ENCODE results near the gene TIMMDC1. TPM values are rescaled to one million over a fixed set of nuclear protein-coding genes. Genes with fewer than 3 reads are reported as not detected.

TIMMDC1 gene
- total and polyA plus RNA-seq, 2 of the 13 experiments (the other 11 are each of a cell fraction or from before 2014, with no cell fraction given), result 50.0 to 77.8 TPM

GRCh38 chr3:119498186-119499011, at the start of gene TIMMDC1 (continued):
- TF ChIP-seq, protein P1, sequence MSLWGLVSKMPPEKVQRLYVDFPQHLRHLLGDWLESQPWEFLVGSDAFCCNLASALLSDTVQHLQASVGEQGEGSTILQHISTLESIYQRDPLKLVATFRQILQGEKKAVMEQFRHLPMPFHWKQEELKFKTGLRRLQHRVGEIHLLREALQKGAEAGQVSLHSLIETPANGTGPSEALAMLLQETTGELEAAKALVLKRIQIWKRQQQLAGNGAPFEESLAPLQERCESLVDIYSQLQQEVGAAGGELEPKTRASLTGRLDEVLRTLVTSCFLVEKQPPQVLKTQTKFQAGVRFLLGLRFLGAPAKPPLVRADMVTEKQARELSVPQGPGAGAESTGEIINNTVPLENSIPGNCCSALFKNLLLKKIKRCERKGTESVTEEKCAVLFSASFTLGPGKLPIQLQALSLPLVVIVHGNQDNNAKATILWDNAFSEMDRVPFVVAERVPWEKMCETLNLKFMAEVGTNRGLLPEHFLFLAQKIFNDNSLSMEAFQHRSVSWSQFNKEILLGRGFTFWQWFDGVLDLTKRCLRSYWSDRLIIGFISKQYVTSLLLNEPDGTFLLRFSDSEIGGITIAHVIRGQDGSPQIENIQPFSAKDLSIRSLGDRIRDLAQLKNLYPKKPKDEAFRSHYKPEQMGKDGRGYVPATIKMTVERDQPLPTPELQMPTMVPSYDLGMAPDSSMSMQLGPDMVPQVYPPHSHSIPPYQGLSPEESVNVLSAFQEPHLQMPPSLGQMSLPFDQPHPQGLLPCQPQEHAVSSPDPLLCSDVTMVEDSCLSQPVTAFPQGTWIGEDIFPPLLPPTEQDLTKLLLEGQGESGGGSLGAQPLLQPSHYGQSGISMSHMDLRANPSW (CRISPR knock-in tag; IDR thresholded peaks at IDR 0.05; ENCODE audit: borderline replicate concordance), result peak; percentile 87
- peak; percentile 47; the same call in 1 of the 2 replicates for TF ChIP-seq HNF4G (IDR thresholded peaks at IDR 0.05; ENCODE audit: borderline replicate concordance, low read depth, low read length)
- no peak; the same call in 1 of the 2 replicates for TF ChIP-seq HNF4G (CRISPR knock-in tag; IDR thresholded peaks at IDR 0.05; ENCODE audit: borderline replicate concordance, low read depth)
- TF ChIP-seq ZNF547 (CRISPR knock-in tag; IDR thresholded peaks at IDR 0.05), result peak; percentile 45; the same call in 1 of the 2 replicates
- TF ChIP-seq ZNF784 (CRISPR knock-in tag; IDR thresholded peaks at IDR 0.05; ENCODE audit: borderline replicate concordance), result peak; percentile 62; the same call in 1 of the 2 replicates
- TF ChIP-seq, protein P2, sequence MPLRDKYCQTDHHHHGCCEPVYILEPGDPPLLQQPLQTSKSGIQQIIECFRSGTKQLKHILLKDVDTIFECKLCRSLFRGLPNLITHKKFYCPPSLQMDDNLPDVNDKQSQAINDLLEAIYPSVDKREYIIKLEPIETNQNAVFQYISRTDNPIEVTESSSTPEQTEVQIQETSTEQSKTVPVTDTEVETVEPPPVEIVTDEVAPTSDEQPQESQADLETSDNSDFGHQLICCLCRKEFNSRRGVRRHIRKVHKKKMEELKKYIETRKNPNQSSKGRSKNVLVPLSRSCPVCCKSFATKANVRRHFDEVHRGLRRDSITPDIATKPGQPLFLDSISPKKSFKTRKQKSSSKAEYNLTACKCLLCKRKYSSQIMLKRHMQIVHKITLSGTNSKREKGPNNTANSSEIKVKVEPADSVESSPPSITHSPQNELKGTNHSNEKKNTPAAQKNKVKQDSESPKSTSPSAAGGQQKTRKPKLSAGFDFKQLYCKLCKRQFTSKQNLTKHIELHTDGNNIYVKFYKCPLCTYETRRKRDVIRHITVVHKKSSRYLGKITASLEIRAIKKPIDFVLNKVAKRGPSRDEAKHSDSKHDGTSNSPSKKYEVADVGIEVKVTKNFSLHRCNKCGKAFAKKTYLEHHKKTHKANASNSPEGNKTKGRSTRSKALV (CRISPR knock-in tag; IDR thresholded peaks at IDR 0.05), result no peak
- TF ChIP-seq ZNF674 (CRISPR knock-in tag; IDR thresholded peaks at IDR 0.05; ENCODE audit: low read depth), result no peak
- TF ChIP-seq ZSCAN22 (CRISPR knock-in tag; IDR thresholded peaks at IDR 0.05), result no peak
- 0 out of 2 replicates have a peak, but pooled peaks have one; percentile 38 for TF ChIP-seq ZNF788 (CRISPR knock-in tag; IDR thresholded peaks at IDR 0.05; ENCODE audit: borderline replicate concordance)
- TF ChIP-seq SOX6 (IDR thresholded peaks at IDR 0.05), result no peak
- TF ChIP-seq SOX6 (CRISPR knock-in tag; IDR thresholded peaks at IDR 0.05), result peak; percentile 62
- TF ChIP-seq, protein P3, sequence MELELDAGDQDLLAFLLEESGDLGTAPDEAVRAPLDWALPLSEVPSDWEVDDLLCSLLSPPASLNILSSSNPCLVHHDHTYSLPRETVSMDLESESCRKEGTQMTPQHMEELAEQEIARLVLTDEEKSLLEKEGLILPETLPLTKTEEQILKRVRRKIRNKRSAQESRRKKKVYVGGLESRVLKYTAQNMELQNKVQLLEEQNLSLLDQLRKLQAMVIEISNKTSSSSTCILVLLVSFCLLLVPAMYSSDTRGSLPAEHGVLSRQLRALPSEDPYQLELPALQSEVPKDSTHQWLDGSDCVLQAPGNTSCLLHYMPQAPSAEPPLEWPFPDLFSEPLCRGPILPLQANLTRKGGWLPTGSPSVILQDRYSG (CRISPR knock-in tag; IDR thresholded peaks at IDR 0.05), result no peak
- TF ChIP-seq ZC3H4 (CRISPR knock-in tag; IDR thresholded peaks at IDR 0.05; ENCODE audit: borderline replicate concordance), result peak; percentile 63; the same call in 1 of the 2 replicates
- TF ChIP-seq FOXJ3 (CRISPR knock-in tag; IDR thresholded peaks at IDR 0.05; ENCODE audit: borderline replicate concordance), result peak; percentile 43; the same call in 1 of the 2 replicates
- TF ChIP-seq, protein P4, sequence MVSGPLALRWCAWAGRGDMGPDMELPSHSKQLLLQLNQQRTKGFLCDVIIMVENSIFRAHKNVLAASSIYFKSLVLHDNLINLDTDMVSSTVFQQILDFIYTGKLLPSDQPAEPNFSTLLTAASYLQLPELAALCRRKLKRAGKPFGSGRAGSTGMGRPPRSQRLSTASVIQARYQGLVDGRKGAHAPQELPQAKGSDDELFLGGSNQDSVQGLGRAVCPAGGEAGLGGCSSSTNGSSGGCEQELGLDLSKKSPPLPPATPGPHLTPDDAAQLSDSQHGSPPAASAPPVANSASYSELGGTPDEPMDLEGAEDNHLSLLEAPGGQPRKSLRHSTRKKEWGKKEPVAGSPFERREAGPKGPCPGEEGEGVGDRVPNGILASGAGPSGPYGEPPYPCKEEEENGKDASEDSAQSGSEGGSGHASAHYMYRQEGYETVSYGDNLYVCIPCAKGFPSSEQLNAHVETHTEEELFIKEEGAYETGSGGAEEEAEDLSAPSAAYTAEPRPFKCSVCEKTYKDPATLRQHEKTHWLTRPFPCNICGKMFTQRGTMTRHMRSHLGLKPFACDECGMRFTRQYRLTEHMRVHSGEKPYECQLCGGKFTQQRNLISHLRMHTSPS (CRISPR knock-in tag; IDR thresholded peaks at IDR 0.05; ENCODE audit: low read depth), result peak; percentile 61
- no peak for TF ChIP-seq EED (CRISPR knock-in tag; IDR thresholded peaks at IDR 0.05)
- peak; percentile 55; the same call in 1 of the 2 replicates for TF ChIP-seq ZSCAN9 (CRISPR knock-in tag; IDR thresholded peaks at IDR 0.05; ENCODE audit: borderline replicate concordance)
- TF ChIP-seq ZNF75D (CRISPR knock-in tag; IDR thresholded peaks at IDR 0.05; ENCODE audit: borderline replicate concordance), result no peak

All from HepG2 (cell line).